Right atrium auricular region (tissue), 2 donors: ENCODE measurements around the gene SPOCK1. TPM values are rescaled to one million over a fixed set of nuclear protein-coding genes. Genes with fewer than 3 reads are reported as not detected.

Experiments used
- DNase-seq: peaks from one replicate; pipeline ENCODE4 v3.0.0-alpha.2; 2019; ENCODE audit warnings: low spot score
- H3K27ac ChIP-seq, 2 donors: fragments of 200-600 bp; sonication (generic); 1 replicate in 1 of 2; 2 replicates in 1 of 2; pipeline ENCODE4 v1.5.1; 2016 to 2019
- H3K27me3 ChIP-seq, 2 donors: fragments of 200-600 bp; sonication (generic); one replicate each; pipeline versions ENCODE4 v1.5.1 to v1.6.0; 2017 to 2019
- H3K36me3 ChIP-seq: fragments of 200-600 bp; sonication (generic); one replicate; pipeline ENCODE4 v1.5.1; 2016
- H3K4me1 ChIP-seq, 2 donors: fragments of 200-600 bp; sonication (generic); one replicate each; pipeline versions ENCODE4 v1.5.1 to v1.6.0; 2017 to 2019
- H3K4me3 ChIP-seq, 2 donors: fragments of 200-600 bp; sonication (generic); 1 replicate in 1 of 2; 2 replicates in 1 of 2; pipeline ENCODE4 v1.5.1; 2017 to 2019; ENCODE audit warnings: mild to moderate bottlenecking in 1 of 2, moderate library complexity in 1 of 2
- H3K9me3 ChIP-seq, 2 donors: fragments of 200-600 bp; sonication (generic); one replicate each; pipeline ENCODE4 v1.5.1; 2019
- CTCF ChIP-seq, 2 donors: fragments of 200-600 bp; sonication (generic); IDR thresholded peaks; one replicate each; pipeline ENCODE4 v1.5.1; 2019; ENCODE audit warnings: antibody characterized with exemption in 2 of 2
- total RNA-seq, 2 donors: library from RNA; depleted of rRNA; stranded (reverse); fragments of >200 nt; gene quantifications; one replicate each; pipeline ENCODE4 v1.1.0, GENCODE V29; 2016

Gene SPOCK1
- total RNA-seq, 2 donors from 2014 or later, result 59.8 to 84.5 TPM

DNA sequence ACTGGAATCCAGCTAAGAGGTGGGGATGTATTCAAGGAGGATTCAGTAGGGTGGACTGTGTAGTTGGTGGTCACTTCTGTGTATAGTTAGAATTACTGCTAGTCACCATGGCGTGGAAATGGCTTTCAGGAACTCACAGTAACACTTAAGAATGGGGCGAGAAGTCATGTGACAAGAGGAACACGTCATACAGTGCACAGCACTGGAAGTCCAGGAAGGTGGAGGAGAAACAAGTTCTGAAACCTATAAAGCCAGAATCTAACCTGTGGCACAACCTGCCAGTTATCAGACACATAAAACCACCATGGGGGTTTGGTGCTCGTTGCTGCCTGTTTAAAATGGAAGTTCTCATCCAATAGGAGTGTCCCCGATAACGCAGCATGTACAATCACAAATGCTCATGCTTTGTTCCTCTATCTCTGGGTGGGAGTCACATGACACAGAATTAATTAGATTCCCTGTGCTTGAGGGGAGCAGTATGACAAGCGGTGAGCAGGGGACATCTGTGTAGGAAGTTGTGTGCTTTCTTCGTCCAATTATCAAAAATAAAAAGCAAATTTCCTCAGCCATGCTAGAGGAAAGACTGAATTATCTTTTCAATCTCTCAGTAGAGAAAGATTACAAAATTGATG is 193.0 kb downstream of the SPOCK1 start:
- Histone ChIP-seq H3K4me3 (no peak overlapping the region), H3K9me3 (no peaks in the 10 kb centered on the region), H3K27me3 (no peaks in the 10 kb centered on the region), H3K36me3 (no peaks in the 10 kb centered on the region), H3K27ac (no peak overlapping the region), H3K4me1 (peaks cover 0 to 25% of the 10 kb centered on the region in 2 donors)
- peak; percentile 23 for DNase-seq
- TF ChIP-seq CTCF (IDR thresholded peaks at IDR 0.05), result no peak

DNA sequence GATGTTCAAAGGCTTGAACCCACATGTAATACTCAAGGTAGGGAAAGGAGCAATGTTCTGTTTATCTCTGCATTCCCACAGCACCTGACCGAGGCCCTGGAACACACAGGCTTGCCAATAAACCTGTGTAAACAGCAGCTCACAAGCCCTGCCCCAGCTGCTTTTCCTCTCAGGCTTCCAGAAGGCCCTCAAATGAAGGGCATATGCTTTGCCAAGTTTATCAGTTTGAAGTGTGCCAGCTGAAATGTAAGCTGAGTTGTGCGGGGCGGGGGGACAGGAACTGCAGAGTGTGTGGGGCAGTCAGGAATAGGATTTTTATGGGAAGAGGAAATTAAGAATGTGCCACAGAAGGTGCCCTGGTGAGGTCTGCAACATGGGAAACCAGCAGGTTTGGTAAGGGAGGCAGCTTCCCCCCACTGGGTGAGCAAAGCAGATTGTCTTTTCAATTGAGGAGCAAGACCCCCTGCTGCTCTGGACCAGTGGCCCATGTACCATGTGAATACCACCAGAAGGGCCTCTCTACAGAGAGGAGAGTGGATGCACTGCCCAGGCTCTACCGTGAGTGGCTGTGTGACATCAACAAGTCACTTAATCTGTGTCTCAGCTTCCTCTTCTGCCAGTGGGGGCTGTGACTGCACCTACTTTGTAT is 194.8 kb downstream of the SPOCK1 start:
- H3K27ac ChIP-seq, result peak overlapping the region in 1 of 2 donors; percentile 64
- TF ChIP-seq CTCF (IDR thresholded peaks at IDR 0.05), result no peak
- no peaks in the 10 kb centered on the region for H3K27me3 ChIP-seq
- peak; percentile 56 for DNase-seq
- H3K36me3 ChIP-seq, result no peaks in the 10 kb centered on the region
- peaks cover 0 to 26% of the 10 kb centered on the region in 2 donors for H3K4me1 ChIP-seq
- H3K9me3 ChIP-seq, result no peaks in the 10 kb centered on the region
- H3K4me3 ChIP-seq, result no peak overlapping the region

DNA sequence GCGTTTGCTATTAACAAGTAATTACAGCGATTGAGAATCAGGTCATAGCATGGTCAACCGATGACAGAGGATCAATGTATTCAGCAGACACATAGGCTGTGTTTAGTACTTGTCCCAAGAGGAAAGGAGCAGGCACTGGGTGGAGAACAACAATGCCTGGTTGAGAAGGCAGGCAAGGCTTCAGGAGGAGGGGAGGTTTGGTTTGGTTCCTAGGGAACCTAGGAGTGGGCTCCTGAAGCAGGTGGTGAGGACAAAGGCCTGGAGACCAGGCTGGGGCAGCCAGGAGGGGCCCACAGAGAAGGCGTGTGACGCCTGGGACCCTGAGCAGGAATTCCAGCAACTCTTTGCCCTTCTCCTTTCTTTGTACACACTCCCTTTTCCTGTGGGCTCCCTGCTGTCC is 195.6 kb downstream of the SPOCK1 start:
- Histone ChIP-seq H3K4me1 (peaks cover 0 to 20% of the 10 kb centered on the region in 2 donors), H3K27ac (peak overlapping the region in 1 of 2 donors; percentile 64), H3K4me3 (no peak overlapping the region), H3K36me3 (no peaks in the 10 kb centered on the region), H3K27me3 (no peaks in the 10 kb centered on the region), H3K9me3 (no peaks in the 10 kb centered on the region)
- TF ChIP-seq CTCF (IDR thresholded peaks at IDR 0.05), result no peak
- peak; percentile 55 for DNase-seq

GRCh38 chr5:137300411-137301240 is 198.5 kb downstream of the SPOCK1 start:
- Histone ChIP-seq H3K27me3 (no peaks in the 10 kb centered on the region), H3K36me3 (no peaks in the 10 kb centered on the region), H3K4me1 (peaks cover 0 to 12% of the 10 kb centered on the region in 2 donors), H3K9me3 (no peaks in the 10 kb centered on the region), H3K27ac (peak overlapping the region; percentile 26 to 39), H3K4me3 (no peak overlapping the region)
- DNase-seq, result peak; percentile 58
- no peak for TF ChIP-seq CTCF (IDR thresholded peaks at IDR 0.05)

GRCh38 chr5:137296213-137296781 is 202.8 kb downstream of the SPOCK1 start:
- H3K27me3 ChIP-seq, result no peaks in the 10 kb centered on the region
- no peaks in the 10 kb centered on the region for H3K36me3 ChIP-seq
- no peak overlapping the region for H3K4me3 ChIP-seq
- DNase-seq, result no peak
- peaks cover 0 to 12% of the 10 kb centered on the region in 2 donors for H3K4me1 ChIP-seq
- no peak overlapping the region for H3K27ac ChIP-seq
- no peaks in the 10 kb centered on the region for H3K9me3 ChIP-seq
- no peak for TF ChIP-seq CTCF (IDR thresholded peaks at IDR 0.05)
